ENCODE data around the gene RAB9A. TPM values are rescaled to one million over a fixed set of nuclear protein-coding genes. Genes with fewer than 3 reads are reported as not detected.
"Not testable (repeated sequence)": the region's sequence is repeated elsewhere in the genome, so short reads cannot be mapped to it uniquely, and the experiment has no call there.

The RAB9A gene
- total RNA-seq (2021; ENCODE audit: unreplicated experiment) (15.3 TPM), Bru-seq, nascent RNA (percentile 74 among the genes with signal in this experiment), BruChase-seq, experiment 1, labeled RNA remaining after a 2-hour chase (percentile 69 among the genes with signal in this experiment), BruChase-seq, experiment 2, labeled RNA remaining after a 6-hour chase (percentile 64 among the genes with signal in this experiment)
- 16.4 TPM for polyA plus RNA-seq (2012; ENCODE audit: insufficient read length)
- long read RNA-seq, transcript RAB9A-202 (3 exons, 2,039 nt), result major isoform, 7 of 12 reads
- long read RNA-seq, partial matches to known transcripts, result 0 of 12 reads
- long read RNA-seq, other reads (novel, unspliced or antisense), result 2 of 12 reads

GRCh38 chrX:13688958-13689740, at the start of gene RAB9A:
Gene RAB9A (plus strand): TSS chrX:13689128. CDS start chrX:13708747, 19,619 bp downstream.
- no TSS peak for BruUV-seq (replicated peaks)
- Histone ChIP-seq H3K27me3 (ENCODE audit: control insufficient read depth, insufficient read depth, low read length) (no peaks in the 10 kb centered on the region), H3K4me1 (ENCODE audit: control insufficient read depth, insufficient read depth, low read length) (peaks cover 2% of the 10 kb centered on the region), H3K27ac (ENCODE audit: low read length) (peak within 1 kb of the TSS; percentile 83), H3K4me3 (ENCODE audit: low read depth in 2 of 2, low read length in 2 of 2) (peak within 1 kb of the TSS; percentile 69 to 84), H3K9me3 (ENCODE audit: control insufficient read depth, insufficient read depth, low read depth, low read length) (no peaks in the 10 kb centered on the region), H3K36me3 (ENCODE audit: control insufficient read depth, insufficient read depth, low read length) (no peaks in the 10 kb centered on the region)
- TF ChIP-seq SIN3A (IDR thresholded peaks at IDR 0.05; ENCODE audit: borderline replicate concordance, insufficient read depth, low read depth, low read length) (no peak), POLR2AphosphoS5 (IDR thresholded peaks at IDR 0.05; ENCODE audit: low read depth, low read length) (peak; percentile 69; the same call in 1 of the 2 replicates)
- peak; percentile 97 for ATAC-seq
- in situ Hi-C loops (cut with HindIII; ENCODE audit: low pct_unique_long_range_greater_than_20kb, low sequenced_read_pairs), result no loop called here
- ChIA-PET CTCF (interaction anchor here (0.8 kb wide), 1 partner anchor 10 kb away, joined by 6 read pairs; no protein-coding TSS in a partner anchor), POLR2A (no interaction called here)
- DNase-seq (ENCODE audit: low read depth, low spot score), result no peak
- intact Hi-C loops (cut with micrococcal nuclease; ENCODE audit: unreplicated experiment), result no loop called here

- H3K27ac ChIP-seq (ENCODE audit: low read length); H3K27me3 ChIP-seq (ENCODE audit: control insufficient read depth, insufficient read depth, low read length); H3K4me3 ChIP-seq (ENCODE audit: low read depth in 2 of 2, low read length in 2 of 2); H3K36me3 ChIP-seq (ENCODE audit: control insufficient read depth, insufficient read depth, low read length); H3K9me3 ChIP-seq (ENCODE audit: control insufficient read depth, insufficient read depth, low read depth, low read length); BruUV-seq (replicated peaks); in situ Hi-C loops (cut with HindIII; ENCODE audit: low pct_unique_long_range_greater_than_20kb, low sequenced_read_pairs); ATAC-seq; POLR2A ChIA-PET; intact Hi-C loops (cut with micrococcal nuclease; ENCODE audit: unreplicated experiment); CTCF ChIA-PET; H3K4me1 ChIP-seq (ENCODE audit: control insufficient read depth, insufficient read depth, low read length); DNase-seq (ENCODE audit: low read depth, low spot score): not testable (repeated sequence)
These were observed 47.2 kb upstream of the RAB9A start for GRCh38 chrX:13641684-13642083.

- Histone ChIP-seq H3K4me1 (ENCODE audit: control insufficient read depth, insufficient read depth, low read length) (no peaks in the 10 kb centered on the region), H3K27ac (ENCODE audit: low read length) (peak overlapping the region; percentile 44; the same call in 1 of the 2 replicates), H3K27me3 (ENCODE audit: control insufficient read depth, insufficient read depth, low read length) (no peaks in the 10 kb centered on the region), H3K4me3 (ENCODE audit: low read depth in 2 of 2, low read length in 2 of 2) (no peak overlapping the region), H3K9me3 (ENCODE audit: control insufficient read depth, insufficient read depth, low read depth, low read length) (no peaks in the 10 kb centered on the region), H3K36me3 (ENCODE audit: control insufficient read depth, insufficient read depth, low read length) (no peaks in the 10 kb centered on the region)
- in situ Hi-C loops (cut with HindIII; ENCODE audit: low pct_unique_long_range_greater_than_20kb, low sequenced_read_pairs), result no loop called here
- intact Hi-C loops (cut with micrococcal nuclease; ENCODE audit: unreplicated experiment), result loop anchor here (2.0 kb wide), 1 partner anchor 139 kb away; no protein-coding TSS in a partner anchor
- BruUV-seq (replicated peaks), result no TSS peak
- DNase-seq (ENCODE audit: low read depth, low spot score) (no peak), ATAC-seq (no peak)
- CTCF ChIA-PET, result interaction anchor here (0.5 to 1.1 kb wide), 3 partner anchors 139 to 699 kb away, joined by 3 to 4 read pairs (median 3); no protein-coding TSS in a partner anchor
- TF ChIP-seq SIN3A (IDR thresholded peaks at IDR 0.05; ENCODE audit: borderline replicate concordance, insufficient read depth, low read depth, low read length), result no peak
- TF ChIP-seq POLR2AphosphoS5 (IDR thresholded peaks at IDR 0.05; ENCODE audit: low read depth, low read length), result no peak
- TF ChIP-seq CTCF (IDR thresholded peaks at IDR 0.05), result no peak
- TF ChIP-seq REST (IDR thresholded peaks at IDR 0.05; ENCODE audit: insufficient read depth in 1 of 2, low read depth in 2 of 2, low read length in 1 of 2), result no peak
- no peak for TF ChIP-seq TCF7L2 (IDR thresholded peaks at IDR 0.05; ENCODE audit: low read depth, low read length)
- POLR2A ChIA-PET, result no interaction called here
These were observed 43.3 kb upstream of the RAB9A start for GRCh38 chrX:13645464-13646153.
